H1 (cell line): ENCODE measurements around the gene OPHN1. TPM values are rescaled to one million over a fixed set of nuclear protein-coding genes. Genes with fewer than 3 reads are reported as not detected.

Source experiments
- CTCF ChIA-PET: fragments of 300-600 bp; sonication (Branson Sonifier 250); formaldehyde crosslinking; loops from one replicate; lab custom pipeline; 2021; ENCODE audit not compliant: partially characterized antibody; lab: Charles Lee
- POLR2A ChIA-PET: fragments of 300-600 bp; sonication (Branson Sonifier 250); formaldehyde crosslinking; loops from one replicate; lab custom pipeline; 2021; ENCODE audit warnings: inconsistent platforms; ENCODE audit not compliant: partially characterized antibody; lab: Charles Lee
- DNase-seq, 2 experiments: peaks; one replicate each; pipeline versions ENCODE4 v3.0.0 to v3.0.0-alpha.2; 2010 to 2022; ENCODE audit warnings: low spot score in 2 of 2, low read depth in 1 of 2, mixed read lengths in 1 of 2
- FAIRE-seq: peaks from 2 replicates; lab custom pipeline; 2011; peaks lifted over from hg19 to GRCh38; lab: Jason Lieb, UNC
- H2AFZ ChIP-seq: 2 replicates; pipeline ENCODE4 v1.8.1; 2012; ENCODE audit warnings: low read length, inconsistent platforms
- H2AK5ac ChIP-seq: 2 replicates; pipeline ENCODE4 v1.6.1; 2013; ENCODE audit warnings: low read depth, low read length
- H2BK120ac ChIP-seq: replicated peaks from 2 replicates; pipeline ENCODE3; 2013; ENCODE audit warnings: low read depth, low read length, inconsistent platforms
- H2BK12ac ChIP-seq: 2 replicates; pipeline ENCODE4 v1.6.1; 2013; ENCODE audit warnings: low read depth, low read length
- H2BK15ac ChIP-seq: 2 replicates; pipeline ENCODE4 v1.6.1; 2013; ENCODE audit warnings: low read length
- H2BK20ac ChIP-seq: 2 replicates; pipeline ENCODE4 v1.6.1; 2013; ENCODE audit warnings: low read length
- H2BK5ac ChIP-seq: 2 replicates; pipeline ENCODE4 v1.6.1; 2013; ENCODE audit warnings: low read depth, low read length
- H3K14ac ChIP-seq: 2 replicates; pipeline ENCODE4 v1.6.1; 2013; ENCODE audit warnings: inconsistent platforms; ENCODE audit not compliant: insufficient read length
- H3K18ac ChIP-seq: 2 replicates; pipeline ENCODE4 v1.6.1; 2013; ENCODE audit warnings: low read length; ENCODE audit errors: extremely low read depth
- H3K23ac ChIP-seq: 2 replicates; pipeline ENCODE4 v1.6.1; 2013; ENCODE audit warnings: inconsistent platforms; ENCODE audit not compliant: insufficient read length
- H3K23me2 ChIP-seq: 2 replicates; pipeline ENCODE4 v1.6.1; 2013; ENCODE audit warnings: low read depth, low read length
- H3K27ac ChIP-seq: 2 replicates; pipeline ENCODE4 v1.6.1; 2011; ENCODE audit warnings: low read depth, low read length, inconsistent platforms
- H3K27me3 ChIP-seq, 4 experiments: replicated peaks in 1 of 4; 1 replicate in 1 of 4; 2 replicates in 3 of 4; pipeline versions ENCODE4 v1.6.1 to v1.8.1; 2011 to 2013; ENCODE audit warnings: low read length in 3 of 4, mild to moderate bottlenecking in 3 of 4, inconsistent platforms in 2 of 4, mixed read lengths in 2 of 4, moderate library complexity in 1 of 4; ENCODE audit not compliant: control insufficient read depth in 3 of 4, insufficient read depth in 3 of 4; ENCODE audit errors: extremely low read depth in 1 of 4
- H3K36me3 ChIP-seq, 4 experiments: 2 replicates each; pipeline versions ENCODE4 v1.6.1 to v1.8.1; 2011 to 2013; ENCODE audit warnings: mild to moderate bottlenecking in 4 of 4, low read length in 3 of 4, moderate library complexity in 2 of 4, control low read depth in 1 of 4, inconsistent platforms in 1 of 4; ENCODE audit not compliant: insufficient read depth in 4 of 4, control insufficient read depth in 2 of 4
- H3K4ac ChIP-seq: replicated peaks from 2 replicates; pipeline ENCODE3; 2013; ENCODE audit warnings: low read length, low read depth, mixed read lengths, inconsistent platforms; ENCODE audit not compliant: insufficient read length
- H3K4me1 ChIP-seq, 4 experiments: replicated peaks in 1 of 4; 1 replicate in 1 of 4; 2 replicates in 3 of 4; pipeline versions ENCODE4 v1.6.1 to v1.8.1; 2011 to 2013; ENCODE audit warnings: low read length in 3 of 4, inconsistent platforms in 2 of 4, mixed read lengths in 1 of 4; ENCODE audit not compliant: insufficient read depth in 4 of 4, control insufficient read depth in 3 of 4
- H3K4me2 ChIP-seq, 2 experiments: 2 replicates each; pipeline versions ENCODE4 v1.6.1 to v1.8.1; 2011 to 2013; ENCODE audit warnings: low read depth in 2 of 2, low read length in 2 of 2, control low read depth in 1 of 2, inconsistent platforms in 1 of 2, mild to moderate bottlenecking in 1 of 2; ENCODE audit not compliant: insufficient read depth in 1 of 2
- H3K4me3 ChIP-seq, 4 experiments: fragments of 200-600, 300-600 bp in 1 of 4; sonication (generic), shearing (Covaris generic), sonication (Bioruptor Twin) in 1 of 4; 2 replicates each; pipeline versions ENCODE4 v1.5.1 to v1.8.1; 2011 to 2016; ENCODE audit warnings: low read length in 4 of 4, low read depth in 3 of 4, control low read depth in 2 of 4, inconsistent platforms in 2 of 4, mild to moderate bottlenecking in 2 of 4, mixed read lengths in 1 of 4, moderate library complexity in 1 of 4; ENCODE audit not compliant: insufficient read depth in 2 of 4; ENCODE audit errors: extremely low read depth in 1 of 4
- H3K56ac ChIP-seq: replicated peaks from 2 replicates; pipeline ENCODE3; 2013; ENCODE audit warnings: low read depth, mild to moderate bottlenecking, mixed read lengths, low read length, inconsistent platforms; ENCODE audit not compliant: insufficient read length
- H3K79me1 ChIP-seq: 2 replicates; pipeline ENCODE4 v1.6.1; 2013; ENCODE audit warnings: low read depth, low read length, control low read depth
- H3K79me2 ChIP-seq, 2 experiments: 2 replicates each; pipeline versions ENCODE4 v1.6.1 to v1.8.1; 2012 to 2013; ENCODE audit warnings: low read length in 2 of 2, mild to moderate bottlenecking in 2 of 2, inconsistent platforms in 1 of 2; ENCODE audit not compliant: insufficient read depth in 2 of 2, control insufficient read depth in 1 of 2
- H3K9ac ChIP-seq, 4 experiments: replicated peaks in 1 of 4; 1 replicate in 1 of 4; 2 replicates in 3 of 4; pipeline versions ENCODE4 v1.6.1 to v1.8.1; 2011 to 2013; ENCODE audit warnings: low read depth in 3 of 4, low read length in 3 of 4, control low read depth in 2 of 4, mild to moderate bottlenecking in 2 of 4, moderate library complexity in 2 of 4, inconsistent platforms in 1 of 4; ENCODE audit errors: extremely low read depth in 1 of 4
- H3K9me3 ChIP-seq, 2 experiments: 2 replicates each; pipeline versions ENCODE4 v1.6.1 to v1.8.1; 2012 to 2013; ENCODE audit warnings: mild to moderate bottlenecking in 2 of 2, moderate library complexity in 2 of 2, control low read depth in 1 of 2, inconsistent platforms in 1 of 2, low read depth in 1 of 2, low read length in 1 of 2, mixed read lengths in 1 of 2; ENCODE audit not compliant: insufficient read depth in 2 of 2
- H4K20me1 ChIP-seq, 2 experiments: replicated peaks in 1 of 2; 2 replicates each; pipeline versions ENCODE3 to v1.8.1; 2011 to 2013; ENCODE audit warnings: inconsistent platforms in 2 of 2, low read length in 2 of 2, mild to moderate bottlenecking in 1 of 2; ENCODE audit not compliant: insufficient read depth in 2 of 2, control insufficient read depth in 1 of 2
- H4K5ac ChIP-seq: 2 replicates; pipeline ENCODE4 v1.6.1; 2013; ENCODE audit warnings: low read length, low read depth, mixed read lengths, inconsistent platforms; ENCODE audit not compliant: insufficient read length
- H4K8ac ChIP-seq: 2 replicates; pipeline ENCODE4 v1.8.0; 2013; ENCODE audit warnings: mild to moderate bottlenecking, moderate library complexity, low read length, inconsistent platforms; ENCODE audit not compliant: insufficient read depth; ENCODE audit errors: extremely low read depth
- H4K91ac ChIP-seq: replicated peaks from 2 replicates; pipeline ENCODE3; 2013; ENCODE audit warnings: low read length, mixed read lengths, inconsistent platforms; ENCODE audit not compliant: insufficient read length
- BACH1 ChIP-seq: IDR thresholded peaks from 2 replicates; pipeline ENCODE4 v1.6.1; 2012; ENCODE audit warnings: low read length, improper control_type of control experiment
- FOSL1 ChIP-seq: IDR thresholded peaks from 2 replicates; pipeline ENCODE4 v1.6.1; 2011; ENCODE audit warnings: mild to moderate bottlenecking, low read depth, low read length, moderate library complexity; ENCODE audit not compliant: insufficient read depth
- PHF8 ChIP-seq: fragments of 200-600 bp; sonication (generic); conservative IDR thresholded peaks from 2 replicates; pipeline ENCODE4 v1.7.1; 2012; ENCODE audit warnings: low read depth, mild to moderate bottlenecking, inconsistent platforms, low read length, moderate library complexity
- POLR2AphosphoS5 ChIP-seq: IDR thresholded peaks from 2 replicates; pipeline ENCODE4 v1.6.1; 2011; ENCODE audit warnings: low read depth, low read length
- SAP30 ChIP-seq: fragments of 300-600 bp; sonication (generic); IDR thresholded peaks from 2 replicates; pipeline ENCODE4 v1.7.1; 2012; ENCODE audit warnings: low read length, moderate library complexity, mild to moderate bottlenecking, inconsistent platforms; ENCODE audit not compliant: insufficient read depth, insufficient replicate concordance
- SIN3A ChIP-seq, 2 experiments: IDR thresholded peaks in 1 of 2; conservative IDR thresholded peaks in 1 of 2; 2 replicates each; pipeline ENCODE4 v1.6.1; 2011 to 2012; ENCODE audit warnings: low read length in 2 of 2, improper control_type of control experiment in 1 of 2, low read depth in 1 of 2, mild to moderate bottlenecking in 1 of 2
- SRF ChIP-seq: IDR thresholded peaks from 2 replicates; pipeline ENCODE4 v1.6.1; 2011; ENCODE audit warnings: mild to moderate bottlenecking, low read depth, low read length, moderate library complexity
- SUZ12 ChIP-seq: fragments of 200-600 bp; sonication (generic); IDR thresholded peaks from 2 replicates; pipeline ENCODE4 v1.6.1; 2012; ENCODE audit warnings: mild to moderate bottlenecking, inconsistent platforms, low read length, moderate library complexity, mixed read lengths
- polyA plus RNA-seq, 7 experiments: library from polyadenylated mRNA; depleted of rRNA in 3 of 7; stranded (reverse) in 5 of 7; unstranded in 2 of 7; fragments of >200 nt in 5 of 7; fragments of 200-250 nt in 2 of 7; gene quantifications; 1 replicate in 5 of 7; 2 replicates in 1 of 7; 4 replicates in 1 of 7; pipeline versions ENCODE4 v1.2.1 to v1.2.3, GENCODE V29; 2011 to 2013; ENCODE audit warnings: missing spikeins in 2 of 7, mixed read lengths in 2 of 7
- total RNA-seq: library from RNA; stranded (reverse); fragmentation: NEBNext Ultra II Directional; extraction: Animal tissue kit (Norgen Biotek cat#: 25700); gene quantifications from 2 replicates; pipeline ENCODE4 v1.2.1, GENCODE V29; 2021

Gene OPHN1
- total and polyA plus RNA-seq, 2 of the 8 experiments (the other 6 are each of a cell fraction or from before 2014, with no cell fraction given): 1.2 to 3.5 TPM

DNA sequence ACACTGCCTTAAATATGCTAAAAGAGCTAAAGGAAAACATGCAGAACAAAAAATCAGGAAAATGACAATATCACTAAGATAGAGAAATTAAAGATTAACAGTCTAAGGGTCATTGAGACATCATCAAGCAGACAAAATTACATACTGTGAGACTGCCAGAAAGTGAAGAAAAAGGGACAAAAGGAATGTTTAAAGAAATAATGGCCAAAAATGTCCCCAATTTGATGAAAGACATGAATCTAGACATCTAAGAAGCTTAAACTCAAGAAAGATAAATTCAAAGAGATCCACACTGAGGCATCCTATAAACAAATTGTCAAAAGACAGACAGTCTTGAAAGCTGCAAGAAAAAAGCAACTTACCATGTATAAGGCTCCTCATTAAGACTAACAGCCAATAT lies 63.7 kb downstream of the OPHN1 start:
- H2BK120ac ChIP-seq: no peak overlapping the region
- no peak overlapping the region for H2BK15ac ChIP-seq
- H3K4me2 ChIP-seq: no peak overlapping the region
- DNase-seq: no peak
- H3K27me3 ChIP-seq: no peaks in the 10 kb centered on the region
- no peak overlapping the region for H2AK5ac ChIP-seq
- no peak overlapping the region for H3K18ac ChIP-seq
- CTCF ChIA-PET: no interaction called here
- no peaks in the 10 kb centered on the region for H3K36me3 ChIP-seq
- H3K4me3 ChIP-seq: no peak overlapping the region
- H2AFZ ChIP-seq: no peak overlapping the region
- no peak overlapping the region for H3K23ac ChIP-seq
- H3K9me3 ChIP-seq: no peaks in the 10 kb centered on the region
- no peak overlapping the region for H4K8ac ChIP-seq
- no peak for FAIRE-seq
- H4K5ac ChIP-seq: no peak overlapping the region
- POLR2A ChIA-PET: no interaction called here
- no peaks in the 10 kb centered on the region for H3K79me2 ChIP-seq
- no peak overlapping the region for H3K9ac ChIP-seq
- H2BK20ac ChIP-seq: no peak overlapping the region
- no peak overlapping the region for H3K14ac ChIP-seq
- no peak overlapping the region for H2BK5ac ChIP-seq
- no peak overlapping the region for H3K4ac ChIP-seq
- no peak overlapping the region for H4K91ac ChIP-seq
- no peaks in the 10 kb centered on the region for H4K20me1 ChIP-seq
- no peaks in the 10 kb centered on the region for H3K23me2 ChIP-seq
- TF ChIP-seq SRF (no peak), FOSL1 (no peak), POLR2AphosphoS5 (no peak), SIN3A (conservative IDR thresholded peaks at IDR 0.05 in 1 of 2, IDR thresholded peaks at IDR 0.05 in 1 of 2; ENCODE audit: low read depth in 1 of 2, low read length in 2 of 2) (no peak), SUZ12 (no peak), BACH1 (no peak), SAP30 (no peak), PHF8 (no peak)
- no peak overlapping the region for H3K56ac ChIP-seq
- no peak overlapping the region for H2BK12ac ChIP-seq
- no peaks in the 10 kb centered on the region for H3K79me1 ChIP-seq
- no peaks in the 10 kb centered on the region for H3K4me1 ChIP-seq
- H3K27ac ChIP-seq: no peak overlapping the region
